CD4-positive, alpha-beta T cell treated with Interleukin-15 for 1 hour (primary cell): ENCODE data around the gene SUSD6.
"Not testable (repeated sequence)": the region's sequence is repeated elsewhere in the genome, so short reads cannot be mapped to it uniquely, and the experiment has no call there.

ENCODE experiments used
- DNase-seq: peaks from one replicate; pipeline ENCODE4 v3.0.0-alpha.2; 2020

Gene SUSD6

DNA sequence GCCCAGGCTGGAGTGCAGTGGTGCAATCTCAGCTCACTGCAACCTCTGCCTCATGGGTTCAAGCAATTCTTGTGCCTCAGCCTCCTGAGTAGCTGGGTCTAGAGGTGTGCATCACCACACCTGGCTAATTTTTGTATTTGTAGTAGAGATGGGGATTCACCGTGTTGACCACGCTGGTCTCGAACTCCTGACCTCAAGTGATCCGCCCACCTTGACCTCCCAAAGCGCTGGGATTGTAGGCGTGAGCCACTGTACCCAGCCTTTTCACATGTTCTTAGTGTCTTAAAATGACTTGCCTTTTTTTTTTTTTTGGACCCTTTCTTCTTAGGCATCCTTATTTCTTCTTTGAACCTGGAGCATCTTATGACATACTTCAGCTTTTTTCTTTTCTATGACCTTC, 87.8 kb downstream of the SUSD6 start:
- not testable (repeated sequence) for DNase-seq

DNA sequence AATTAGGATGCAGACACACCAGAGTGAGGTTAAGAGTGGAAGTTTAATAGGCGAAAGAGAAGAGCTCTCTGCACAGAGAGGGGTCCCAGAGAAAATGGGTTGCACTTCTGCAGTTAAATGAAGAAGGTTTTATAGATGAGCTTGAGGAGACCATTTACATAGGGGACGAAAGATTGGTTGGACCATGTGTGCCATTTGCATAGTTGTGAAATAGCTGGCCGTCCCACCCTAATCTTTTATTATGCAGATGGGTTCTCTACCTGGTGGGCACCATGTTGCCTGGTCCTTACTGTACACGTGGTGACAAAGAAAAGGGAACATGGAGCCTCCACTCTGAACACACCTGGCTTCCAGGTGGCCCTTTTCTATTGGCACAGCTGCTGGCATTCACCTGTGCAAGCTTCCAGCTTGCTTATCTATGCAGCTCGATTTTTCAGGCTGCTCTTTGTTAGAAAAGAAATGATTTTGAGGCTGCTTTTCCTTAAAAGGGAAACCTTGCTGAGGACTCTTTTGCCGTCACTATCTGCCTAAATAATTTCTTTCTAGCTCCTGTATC, 88.4 kb downstream of the SUSD6 start:
- DNase-seq: no peak

DNA sequence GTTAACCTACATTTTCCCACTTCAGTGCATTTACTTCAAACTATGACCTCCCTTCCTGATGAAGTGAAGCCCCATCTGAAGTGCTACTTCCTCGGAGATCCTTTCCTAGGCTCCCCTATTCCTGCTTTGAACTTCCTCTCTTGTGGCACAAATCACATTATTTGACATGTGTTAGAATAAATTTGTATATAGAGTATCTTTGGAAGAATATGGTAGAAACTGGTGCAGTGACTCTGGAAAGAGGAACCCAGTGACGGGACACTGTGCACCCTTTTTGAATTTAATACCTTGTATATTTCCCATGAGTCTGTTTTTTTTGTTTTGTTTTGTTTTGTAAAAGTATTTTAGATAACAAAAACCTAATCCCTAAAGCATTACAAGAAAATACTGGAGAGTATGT, 89.2 kb downstream of the SUSD6 start:
- no peak for DNase-seq

DNA sequence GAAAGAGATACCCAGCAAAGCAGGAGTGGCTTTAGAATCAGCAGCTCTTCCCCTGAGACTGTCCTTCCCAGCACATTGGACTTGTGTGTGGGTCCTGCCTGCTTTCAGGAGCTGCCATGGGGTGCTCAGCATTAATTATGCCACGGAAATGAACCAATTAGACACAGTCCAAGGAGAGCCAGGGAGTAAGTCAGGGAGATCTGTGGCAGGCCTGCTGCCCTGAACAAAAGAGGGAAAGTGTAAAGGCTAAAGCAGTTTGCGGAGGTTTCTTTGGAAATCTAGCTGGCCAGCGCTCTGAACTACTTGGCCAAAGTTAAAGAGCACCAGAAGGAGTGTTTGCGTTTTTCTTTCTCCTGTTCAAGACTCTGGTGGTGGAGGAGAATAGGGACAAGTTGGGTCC, 89.9 kb downstream of the SUSD6 start:
- DNase-seq: no peak

DNA sequence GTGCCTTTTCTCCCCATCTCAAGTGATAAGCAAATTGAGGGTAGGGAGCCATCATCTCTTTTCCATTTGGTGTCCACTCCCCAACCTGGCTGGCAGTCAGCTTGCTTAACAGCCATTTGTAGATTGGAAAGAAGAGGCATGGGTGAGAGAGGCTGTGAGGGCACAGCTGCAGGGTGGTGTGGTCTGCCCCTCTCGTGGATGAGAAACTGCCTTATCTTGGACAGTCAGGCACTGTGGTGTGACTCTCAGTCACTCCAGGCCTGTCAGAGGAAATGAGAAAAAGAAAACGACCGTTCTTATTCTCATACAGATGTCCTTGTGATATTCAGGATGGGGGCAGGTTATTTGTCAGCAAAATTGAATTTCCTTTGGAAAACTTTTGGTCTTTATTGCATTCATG, 90.5 kb downstream of the SUSD6 start:
- DNase-seq: no peak

DNA sequence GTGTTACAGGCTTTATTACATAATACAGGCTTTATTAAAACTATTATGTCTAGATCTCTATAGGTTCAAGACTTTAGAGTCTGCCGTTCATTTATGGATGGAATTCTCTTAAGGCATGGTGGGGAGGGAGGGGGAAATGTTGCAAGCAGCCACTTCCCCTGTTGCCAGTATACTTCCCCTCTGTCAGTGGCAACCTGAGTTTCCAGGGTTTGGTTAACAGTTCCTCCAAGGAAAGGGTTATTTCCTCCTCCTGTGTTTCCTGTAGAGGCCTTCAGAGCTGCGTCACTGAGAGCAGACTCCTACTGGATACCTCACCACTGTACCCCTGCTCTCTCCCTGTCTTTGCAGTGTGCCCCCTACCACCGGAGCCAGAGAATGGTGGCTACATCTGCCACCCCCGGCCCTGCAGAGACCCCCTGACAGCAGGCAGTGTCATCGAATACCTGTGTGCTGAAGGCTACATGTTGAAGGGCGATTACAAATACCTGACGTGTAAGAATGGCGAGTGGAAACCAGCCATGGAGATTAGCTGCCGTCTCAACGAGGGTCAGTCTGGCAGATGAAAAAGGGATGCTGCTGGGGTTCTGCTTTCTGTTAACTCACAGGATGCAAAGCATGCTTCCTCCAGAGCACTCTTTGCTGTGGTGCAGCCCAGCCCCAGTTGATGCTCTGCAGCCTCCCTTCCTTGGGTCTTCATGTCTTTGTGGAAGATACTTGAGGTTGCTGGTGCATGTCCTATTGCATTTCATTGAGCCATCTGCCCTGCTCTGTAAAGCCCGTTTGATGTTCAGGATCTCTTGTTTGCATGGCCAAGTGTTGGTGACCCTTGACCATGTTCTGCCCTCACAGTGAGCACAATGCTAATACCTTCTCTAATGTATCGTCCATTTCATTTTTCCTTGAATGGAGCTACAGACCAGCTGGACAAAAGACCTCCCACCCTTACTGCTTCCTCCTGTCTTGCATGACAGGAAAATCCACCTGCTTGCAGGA, 91.9 kb downstream of the SUSD6 start:
- DNase-seq: no peak

DNA sequence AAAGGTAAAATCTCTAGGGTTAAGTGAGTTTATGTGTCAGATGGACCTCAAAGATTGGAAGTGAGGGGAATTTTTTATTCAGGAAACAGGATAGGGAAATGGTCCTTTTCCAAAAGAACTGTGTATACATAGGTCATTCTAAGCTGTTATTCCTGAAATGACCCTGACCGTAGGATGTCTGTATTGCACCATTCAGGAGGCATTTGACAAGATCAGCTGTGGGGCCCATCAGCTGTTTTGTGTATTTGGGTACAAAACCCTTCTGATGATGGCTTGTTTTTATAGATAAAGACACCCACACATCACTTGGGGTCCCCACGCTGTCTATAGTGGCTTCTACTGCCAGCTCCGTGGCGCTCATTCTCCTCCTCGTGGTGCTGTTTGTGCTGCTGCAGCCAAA, 92.9 kb downstream of the SUSD6 start:
- DNase-seq: no peak

DNA sequence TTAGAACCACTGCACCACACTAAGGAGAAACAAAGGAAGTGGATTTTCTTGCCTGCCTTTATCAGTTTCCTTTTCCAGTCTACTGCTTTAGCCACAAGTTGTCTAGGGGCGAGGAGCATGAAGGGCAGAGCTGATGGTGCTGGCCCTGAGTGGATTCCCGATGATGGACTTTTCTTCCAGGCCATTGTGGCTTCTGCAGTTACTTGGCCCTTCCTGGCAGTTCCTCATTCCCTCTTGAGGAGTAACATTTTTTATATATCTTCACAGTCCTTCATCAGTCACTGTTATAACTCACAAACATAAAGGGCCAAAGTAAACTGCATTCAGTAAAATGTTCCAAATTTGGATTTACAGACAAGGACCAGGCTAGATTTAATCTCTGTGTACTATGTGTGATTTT, 94.3 kb downstream of the SUSD6 start:
- no peak for DNase-seq

DNA sequence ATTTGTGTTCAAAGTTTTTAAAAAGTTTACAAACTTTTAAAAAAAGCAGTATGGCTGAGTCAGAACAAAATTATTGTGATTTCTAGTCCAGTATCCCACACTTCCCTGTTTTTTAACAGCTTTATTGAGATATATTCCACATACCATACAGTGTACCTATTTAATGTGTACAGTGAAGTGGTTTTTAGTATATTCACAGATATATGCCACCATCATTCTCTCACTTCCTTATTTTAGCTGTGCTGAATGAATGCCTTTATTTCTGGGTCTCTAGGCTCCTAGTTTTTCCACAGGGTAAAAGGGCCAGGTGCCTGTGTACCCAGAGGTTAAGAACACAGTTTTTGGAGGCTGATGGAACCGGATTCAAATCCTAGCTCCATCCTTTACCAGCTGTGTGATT, 96.7 kb downstream of the SUSD6 start:
- DNase-seq: no peak

DNA sequence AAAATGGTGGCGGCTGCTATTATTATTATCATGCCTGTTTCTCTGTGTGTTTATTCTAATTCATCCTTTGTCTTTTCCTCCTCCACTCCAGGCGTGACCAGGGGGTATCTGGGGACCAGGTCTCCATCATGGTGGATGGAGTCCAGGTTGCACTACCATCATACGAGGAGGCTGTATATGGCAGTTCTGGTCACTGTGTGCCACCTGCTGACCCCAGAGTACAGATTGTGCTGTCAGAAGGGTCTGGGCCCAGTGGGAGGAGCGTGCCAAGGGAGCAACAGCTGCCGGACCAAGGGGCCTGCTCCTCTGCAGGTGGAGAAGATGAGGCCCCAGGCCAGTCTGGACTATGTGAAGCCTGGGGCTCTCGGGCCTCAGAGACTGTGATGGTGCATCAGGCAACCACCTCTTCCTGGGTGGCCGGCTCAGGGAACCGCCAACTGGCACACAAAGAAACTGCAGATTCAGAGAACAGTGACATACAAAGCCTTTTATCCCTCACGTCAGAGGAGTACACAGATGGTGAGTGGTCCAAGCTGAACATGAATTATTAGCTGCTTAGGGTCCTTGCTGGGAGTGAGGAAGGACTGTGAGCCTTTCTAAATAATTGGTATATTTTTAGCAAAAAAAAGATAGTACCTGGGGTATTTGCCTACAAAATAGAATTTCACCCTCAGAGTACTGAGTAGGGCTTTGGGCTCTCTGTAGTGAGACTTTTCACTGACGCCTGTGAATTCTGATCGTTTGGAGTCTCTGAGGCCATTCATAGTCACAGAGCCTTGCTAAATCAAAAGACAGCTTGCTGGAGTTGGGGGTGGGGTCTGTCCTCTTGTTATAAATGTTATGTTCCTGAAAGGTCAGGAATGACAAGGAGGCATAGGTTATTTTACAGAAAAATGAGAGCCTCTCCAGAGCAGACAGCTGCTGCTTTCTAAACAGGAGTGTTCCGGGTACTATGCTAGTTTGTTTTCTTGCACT, 97.5 kb downstream of the SUSD6 start:
- no peak for DNase-seq

DNA sequence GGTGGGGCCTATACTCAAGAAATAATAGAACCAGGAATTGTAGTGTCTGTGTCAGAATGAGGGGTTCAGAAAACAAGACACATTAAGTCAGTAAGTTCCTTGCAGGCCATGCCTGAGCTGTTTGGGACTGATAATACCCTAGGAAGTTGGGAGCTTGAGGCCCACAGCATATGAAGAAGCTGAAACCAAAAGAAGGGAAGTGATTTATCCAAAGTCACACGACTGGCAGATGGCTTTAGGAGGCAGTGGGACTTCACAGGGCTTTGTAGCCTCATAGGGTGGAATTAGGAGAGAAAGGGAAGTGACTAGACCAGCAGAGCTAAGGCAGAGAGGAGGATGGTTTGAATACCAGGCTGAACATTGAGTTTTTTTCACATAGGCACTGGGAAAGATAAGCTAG, 99.0 kb downstream of the SUSD6 start:
- DNase-seq: no peak

DNA sequence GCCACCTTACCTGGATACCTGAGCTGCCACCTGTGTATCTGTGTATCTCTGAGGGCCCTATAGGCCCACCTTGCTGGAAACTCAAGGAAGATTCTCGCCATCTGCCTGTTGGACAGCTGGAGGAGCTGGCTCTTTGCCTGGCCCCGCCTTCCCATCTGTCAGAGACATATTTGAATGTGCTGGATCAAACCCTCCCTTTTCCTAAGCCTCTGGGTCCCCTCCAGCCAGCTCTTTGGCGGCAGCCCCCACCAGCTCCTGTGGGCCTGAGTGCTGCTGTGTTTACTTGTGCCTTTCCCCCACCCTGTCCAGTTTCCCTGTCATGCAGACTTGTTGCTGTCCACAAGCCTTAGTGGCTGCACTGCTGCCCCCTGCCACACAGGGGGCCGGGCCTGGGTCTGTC, 99.7 kb downstream of the SUSD6 start:
- DNase-seq: no peak

DNA sequence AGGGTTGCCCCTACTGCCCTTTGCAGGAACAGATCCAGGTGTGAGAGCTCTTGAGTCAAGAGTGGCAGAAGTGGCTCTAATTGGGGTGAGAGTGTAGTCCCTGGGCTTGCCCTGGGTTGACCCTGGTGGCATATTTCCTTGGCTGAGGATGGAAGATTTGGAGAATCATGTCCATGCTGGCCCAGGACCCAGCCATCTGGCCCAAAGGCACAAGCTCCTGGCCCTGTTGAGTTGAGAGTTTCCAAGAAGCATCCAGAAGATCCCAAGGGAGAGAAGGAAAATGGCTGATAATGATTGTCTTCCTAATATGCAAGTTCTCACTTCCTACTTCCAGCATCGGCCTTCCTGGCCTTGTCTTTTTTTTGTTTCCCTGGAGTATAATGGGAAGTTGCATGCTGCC, 100.1 kb downstream of the SUSD6 start:
- no peak for DNase-seq

DNA sequence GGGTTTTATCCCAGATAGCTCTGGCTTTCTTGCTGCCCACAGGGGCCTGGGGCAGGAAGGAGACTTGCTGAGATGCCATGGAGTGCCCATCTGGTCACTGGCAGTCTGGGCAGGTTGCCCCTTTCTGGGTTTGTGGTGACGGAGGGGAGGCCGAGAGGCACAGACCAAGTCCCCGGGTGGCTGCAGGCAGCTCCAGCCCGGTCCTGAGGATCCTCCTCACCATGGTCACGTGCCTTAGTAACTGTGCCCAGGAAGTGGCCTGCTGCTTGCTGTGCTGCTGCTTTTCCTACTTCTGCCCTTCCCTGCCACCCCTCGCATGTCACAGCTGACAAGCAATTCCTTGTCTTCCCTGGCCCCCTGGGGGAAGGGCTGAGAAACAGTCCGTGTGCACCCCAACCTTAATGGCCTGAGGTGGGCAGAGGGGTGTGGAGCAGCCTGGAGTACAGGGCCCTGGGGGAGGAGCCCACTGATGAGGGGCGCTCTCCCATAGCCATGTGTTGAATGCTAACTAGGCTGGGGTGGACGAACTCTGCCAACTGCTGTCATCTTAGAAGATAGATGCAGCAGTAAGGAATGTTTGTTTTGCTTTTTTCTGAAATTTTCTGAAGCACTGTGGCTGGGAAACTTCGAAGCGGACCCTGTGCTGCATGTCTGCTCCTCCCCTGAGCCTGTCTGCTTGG, 100.6 kb downstream of the SUSD6 start:
- DNase-seq: no peak

DNA sequence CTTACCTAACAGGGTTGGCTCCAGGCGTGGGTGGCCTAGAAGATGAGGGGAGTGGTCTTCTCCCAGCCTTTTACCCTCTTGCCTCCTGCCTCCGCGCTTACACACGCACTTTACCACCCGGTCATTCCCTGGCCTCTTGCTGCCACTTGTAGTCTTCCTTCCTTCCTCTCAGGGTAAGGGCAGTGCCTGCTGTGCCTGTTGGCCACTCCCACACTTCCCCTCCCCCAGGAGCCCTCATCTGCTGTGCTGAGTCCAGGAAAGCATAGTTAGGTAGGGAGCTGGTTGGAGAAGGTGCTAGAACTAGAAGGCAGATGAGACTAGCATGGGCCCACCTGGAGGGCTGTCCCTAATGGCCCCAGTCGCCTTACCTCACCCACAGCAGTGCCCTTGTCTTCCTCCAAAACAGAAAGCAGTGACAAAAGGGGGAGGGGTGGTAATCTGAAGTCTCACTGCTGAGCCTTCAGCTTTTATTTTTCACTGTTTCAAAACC, 101.2 kb downstream of the SUSD6 start:
- no peak for DNase-seq

DNA sequence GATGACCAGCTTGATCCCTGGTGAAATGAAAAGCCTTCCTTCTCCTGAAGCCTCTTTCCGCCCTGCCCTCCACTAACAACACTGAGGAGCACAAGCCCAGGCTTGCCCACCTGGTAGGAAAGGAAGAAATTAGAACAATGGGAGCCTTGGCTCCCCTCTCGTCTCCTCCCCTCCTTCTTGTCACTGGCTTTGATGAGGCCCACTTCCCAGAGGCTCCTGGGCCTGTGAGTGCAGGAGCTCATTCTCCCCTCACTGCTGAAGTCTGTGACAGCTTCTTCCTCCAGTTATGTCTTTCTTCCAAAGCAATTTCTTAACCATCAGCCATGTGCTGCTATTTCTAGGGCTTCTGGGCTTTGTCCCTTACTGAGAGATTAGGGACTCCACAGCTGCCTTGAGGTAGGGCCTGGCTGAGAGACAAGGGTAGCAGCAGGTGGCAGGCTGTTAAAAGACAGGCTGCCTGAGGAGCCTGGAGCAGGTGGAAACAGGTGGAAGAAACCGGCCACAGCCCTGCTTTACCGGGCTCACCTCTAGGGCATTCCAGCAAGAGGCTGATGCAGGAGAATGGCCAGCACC, 101.9 kb downstream of the SUSD6 start:
- DNase-seq: no peak

DNA sequence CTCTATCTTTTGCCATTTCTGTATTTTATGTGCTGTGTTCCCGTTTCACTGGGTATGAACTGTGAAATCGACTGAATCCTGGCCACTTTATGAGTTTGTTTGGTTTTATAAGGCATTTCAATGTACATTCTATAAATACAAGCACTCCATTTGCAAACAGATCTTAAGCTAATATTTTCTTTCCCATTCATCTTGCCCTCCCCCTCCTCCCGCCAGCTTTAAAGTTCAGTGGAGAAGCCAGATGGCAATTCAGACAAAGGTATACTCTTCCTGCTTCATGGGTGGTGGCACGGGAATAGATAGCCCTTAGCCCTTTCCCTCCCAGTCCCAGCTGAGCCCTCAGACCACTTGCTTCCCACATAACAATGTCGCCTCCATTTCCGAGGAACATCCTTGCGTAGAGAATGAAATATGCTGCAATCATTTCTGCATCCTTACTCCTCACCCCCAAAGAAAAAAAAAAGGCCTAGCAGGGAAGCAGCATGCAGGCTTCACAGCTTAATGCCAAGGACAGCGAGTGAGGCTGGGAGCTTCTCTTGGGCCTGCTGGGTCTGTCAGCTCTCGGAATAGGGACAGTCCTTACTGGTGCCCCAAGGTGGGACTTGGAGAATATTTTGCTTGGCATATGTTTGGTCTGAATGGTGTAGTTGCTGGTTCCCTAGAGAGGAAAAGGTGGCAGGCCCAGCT, 102.7 kb downstream of the SUSD6 start:
- DNase-seq: no peak

DNA sequence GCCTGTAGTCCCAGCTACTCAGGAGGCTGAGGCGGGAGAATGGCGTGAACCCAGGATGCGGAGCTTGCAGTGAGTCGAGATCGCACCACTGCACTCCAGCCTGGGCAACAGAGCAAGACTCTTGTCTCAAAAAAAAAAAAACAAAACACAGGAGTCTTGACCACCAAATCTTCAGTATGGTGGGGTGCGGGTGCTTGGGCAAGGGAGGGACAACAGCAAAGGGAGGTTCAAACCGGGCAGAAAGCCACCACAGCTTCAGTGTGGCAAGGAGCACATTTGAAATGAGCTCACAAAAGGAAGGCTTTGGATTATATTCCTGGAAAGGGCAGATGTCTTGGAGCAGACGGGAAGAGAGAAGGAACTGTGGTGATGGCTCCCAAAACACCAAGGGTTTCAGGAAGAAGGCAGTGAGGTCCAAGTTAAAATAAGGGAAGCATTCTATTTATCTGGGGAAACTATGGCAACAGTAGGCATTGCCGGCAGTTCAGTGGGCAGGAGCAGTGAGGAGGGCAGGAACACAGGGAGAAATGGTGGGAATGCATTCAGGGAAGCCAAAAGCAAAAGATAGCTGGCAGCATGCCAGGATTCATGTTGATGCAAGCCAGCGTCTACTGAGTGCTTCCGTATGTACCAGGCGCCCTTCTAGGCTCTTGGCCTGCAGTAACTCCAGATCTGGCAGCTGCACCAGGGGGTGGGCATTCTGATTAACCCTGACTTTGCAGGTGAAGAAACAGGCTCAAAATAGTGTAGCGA, 104.5 kb downstream of the SUSD6 start:
- no peak for DNase-seq

DNA sequence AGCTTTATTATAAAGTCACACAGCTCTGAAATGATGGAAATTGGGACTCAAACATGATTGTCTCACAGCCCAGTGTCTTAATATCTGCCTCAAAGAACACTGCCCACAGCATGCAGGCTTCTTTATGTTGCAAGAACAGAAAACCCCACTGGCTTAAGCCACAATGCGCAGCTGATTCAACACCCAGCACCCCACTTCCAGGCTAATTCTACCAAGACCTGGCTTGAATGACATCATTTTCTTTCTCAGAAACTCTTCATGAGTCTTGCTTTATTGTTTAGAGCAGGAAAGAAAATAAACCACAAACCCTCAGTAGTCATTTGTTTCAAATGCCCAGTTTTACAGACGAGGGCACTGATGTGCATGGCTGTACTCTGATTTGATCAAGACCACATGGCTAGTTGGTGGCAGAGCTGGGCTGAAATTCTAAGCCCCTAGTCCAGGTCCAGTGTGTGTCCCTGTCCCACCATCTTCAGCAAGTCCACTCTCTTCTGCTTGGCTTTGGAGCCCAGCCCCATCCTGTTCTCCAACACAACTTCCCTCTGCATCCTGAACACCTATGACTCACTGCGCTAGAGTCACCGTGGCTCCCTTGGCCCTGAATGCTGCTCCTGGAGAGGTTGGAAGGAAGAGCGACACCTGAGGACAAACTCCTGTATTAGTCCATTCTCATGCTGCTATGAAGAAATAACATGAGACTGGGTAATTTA, 105.2 kb downstream of the SUSD6 start:
- DNase-seq: peak; percentile 69

DNA sequence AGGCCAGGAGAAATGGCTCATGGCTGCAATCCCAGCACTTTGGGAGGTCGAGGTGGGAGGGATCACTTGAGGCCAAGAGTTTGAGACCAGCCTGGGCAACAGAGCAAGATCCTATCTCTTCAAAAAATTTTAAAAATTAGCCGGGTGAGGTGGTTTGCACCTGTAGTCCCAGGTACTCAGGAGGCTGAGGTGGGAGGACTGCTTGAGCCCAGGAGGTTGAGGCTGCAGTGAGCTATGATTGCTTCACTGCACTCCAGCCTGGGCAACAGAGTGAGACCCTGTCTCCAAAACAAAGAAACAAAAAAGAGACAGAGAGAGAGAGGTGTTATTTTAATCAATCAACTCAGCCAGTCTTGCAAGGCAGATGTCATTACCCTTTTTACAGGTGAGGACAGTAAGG, 107.2 kb downstream of the SUSD6 start:
- not testable (repeated sequence) for DNase-seq
